K562 (cell line): ENCODE measurements around the gene TECPR2. TPM values are rescaled to one million over a fixed set of nuclear protein-coding genes. Genes with fewer than 3 reads are reported as not detected.

Experiments
- ATAC-seq: fragments of 200-7000 bp; cut with Tn5 transposase; 3 replicates; pipeline ENCODE4 v1.9.1; 2020; ENCODE audit warnings: moderate library complexity
- BruUV-seq: library from RNA; stranded (reverse); fragments of 400-500 nt; replicated peaks from 2 replicates; lab custom pipeline; 2021; lab: Mats Ljungman, UMichigan
- CTCF ChIA-PET: fragments of 300-600 bp; formaldehyde crosslinking; extraction: SDS; loops from one replicate; lab custom pipeline; 2021; ENCODE audit warnings: low intra/inter-chr PET ratio; lab: Yijun Ruan, JAX
- POLR2A ChIA-PET: fragments of 300-600, 350-650 bp; sonication (Branson Sonifier 250); formaldehyde crosslinking; extraction: SDS; loops from one replicate; lab custom pipeline; 2021; ENCODE audit warnings: antibody characterized with exemption, inconsistent platforms; lab: Yijun Ruan, JAX
- DNase-seq, 4 experiments: peaks; one replicate each; pipeline versions ENCODE4 v3.0.0 to v3.0.0-alpha.2; 2011 to 2018; ENCODE audit warnings: low spot score in 3 of 4, mixed read lengths in 3 of 4; ENCODE audit errors: extremely low read depth in 1 of 4
- FAIRE-seq: peaks from 2 replicates; lab custom pipeline; 2011; peaks lifted over from hg19 to GRCh38; lab: Jason Lieb, UNC
- H2AFZ ChIP-seq: 2 replicates; pipeline ENCODE4 v1.6.0; 2011; ENCODE audit warnings: low read depth, low read length, control low read depth, inconsistent platforms
- H3K27ac ChIP-seq: fragments of 200-600 bp; 3 replicates; pipeline ENCODE4 v1.8.0; 2011; ENCODE audit warnings: low read depth, mild to moderate bottlenecking, control low read depth, inconsistent platforms, low read length, moderate library complexity, mixed read lengths; ENCODE audit errors: extremely low read depth
- H3K27me3 ChIP-seq, 2 experiments: fragments of 300-600 bp in 1 of 2; 2 replicates in 1 of 2; 3 replicates in 1 of 2; pipeline versions ENCODE4 v1.6.0 to v1.8.0; 2011; ENCODE audit warnings: inconsistent platforms in 2 of 2, low read length in 2 of 2, mild to moderate bottlenecking in 1 of 2, mixed read lengths in 1 of 2, moderate library complexity in 1 of 2; ENCODE audit not compliant: control insufficient read depth in 2 of 2, insufficient read depth in 2 of 2
- H3K36me3 ChIP-seq: fragments of 300-600 bp; 3 replicates; pipeline ENCODE4 v1.8.0; 2011; ENCODE audit warnings: mild to moderate bottlenecking, low read length, inconsistent platforms; ENCODE audit not compliant: control insufficient read depth, insufficient read depth
- H3K4me1 ChIP-seq, 2 experiments: fragments of 200-600 bp in 1 of 2; replicated peaks in 1 of 2; 2 replicates in 1 of 2; 3 replicates in 1 of 2; pipeline versions ENCODE4 v1.5.1 to v1.8.0; 2011; ENCODE audit warnings: inconsistent platforms in 2 of 2, low read length in 2 of 2, mild to moderate bottlenecking in 1 of 2, mixed read lengths in 1 of 2, moderate library complexity in 1 of 2; ENCODE audit not compliant: control insufficient read depth in 2 of 2, insufficient read depth in 2 of 2
- H3K4me2 ChIP-seq: 2 replicates; pipeline ENCODE4 v1.6.1; 2011; ENCODE audit warnings: low read length, control low read depth, inconsistent platforms, mixed read lengths; ENCODE audit not compliant: insufficient read depth
- H3K4me3 ChIP-seq: fragments of 200-600 bp; sonication (generic), shearing (Covaris generic); 2 replicates; pipeline ENCODE4 v1.5.1; 2016; ENCODE audit warnings: control low read depth, inconsistent platforms
- H3K79me2 ChIP-seq: fragments of 200-600 bp; 3 replicates; pipeline ENCODE4 v1.8.0; 2011; ENCODE audit warnings: low read length, inconsistent platforms; ENCODE audit not compliant: control insufficient read depth, insufficient read depth
- H3K9ac ChIP-seq, 2 experiments: 2 replicates each; pipeline versions ENCODE4 v1.6.0 to v1.6.1; 2011; ENCODE audit warnings: low read depth in 2 of 2, low read length in 2 of 2, control low read depth in 1 of 2, inconsistent platforms in 1 of 2, mild to moderate bottlenecking in 1 of 2, mixed read lengths in 1 of 2; ENCODE audit not compliant: insufficient read depth in 1 of 2
- H3K9me1 ChIP-seq: one replicate; pipeline ENCODE4 v1.6.0; 2011; ENCODE audit warnings: inconsistent platforms, mild to moderate bottlenecking, low read length, moderate library complexity; ENCODE audit not compliant: control insufficient read depth, insufficient read depth
- H3K9me3 ChIP-seq: replicated peaks from 2 replicates; pipeline ENCODE4 v1.5.1; 2011; ENCODE audit warnings: low read depth, low read length, inconsistent platforms; ENCODE audit not compliant: control insufficient read depth, insufficient read depth
- H4K20me1 ChIP-seq: replicated peaks from 2 replicates; pipeline ENCODE4 v1.6.1; 2011; ENCODE audit warnings: low read length, inconsistent platforms, mixed read lengths; ENCODE audit not compliant: control insufficient read depth, insufficient read depth
- BRD4 ChIP-seq: fragments of 200-600 bp; sonication (generic); IDR thresholded peaks from 2 replicates; pipeline ENCODE4 v1.6.1; 2017; ENCODE audit warnings: inconsistent platforms
- CBFB ChIP-seq: sonication (generic); formaldehyde crosslinking; IDR thresholded peaks from 2 replicates; pipeline ENCODE4 v1.4.0; 2020; ENCODE audit warnings: mild to moderate bottlenecking, missing genetic modification reagents
- DEAF1 ChIP-seq: fragments of 450-650 bp; formaldehyde crosslinking; IDR thresholded peaks from 2 replicates; pipeline ENCODE4 v1.4.0; 2020; ENCODE audit warnings: mild to moderate bottlenecking, moderate library complexity
- HNRNPK ChIP-seq: fragments of 200-400 bp; formaldehyde crosslinking; IDR thresholded peaks from one replicate; pipeline ENCODE4 v1.6.1; 2018; ENCODE audit warnings: mild to moderate bottlenecking, low read depth, low read length; ENCODE audit not compliant: poor library complexity, severe bottlenecking
- IRF9 ChIP-seq: fragments of 450-650 bp; IDR thresholded peaks from 2 replicates; pipeline ENCODE4 v1.6.1; 2016; ENCODE audit warnings: missing biosample characterization, missing genetic modification characterization
- KDM2B ChIP-seq: fragments of 250-450 bp; sonication (Bioruptor Pico); IDR thresholded peaks from 2 replicates; pipeline ENCODE4 v1.8.0; 2021; ENCODE audit warnings: mild to moderate bottlenecking, moderate library complexity
- KHSRP ChIP-seq: fragments of 450-650 bp; IDR thresholded peaks from 2 replicates; pipeline ENCODE4 v1.6.1; 2017
- MYBL2 ChIP-seq, 2 experiments: fragments of 450-650 bp in 1 of 2; sonication (generic) in 1 of 2; formaldehyde crosslinking in 1 of 2; IDR thresholded peaks; 2 replicates each; pipeline versions ENCODE4 v1.6.1 to v1.8.1; 2017 to 2022; ENCODE audit warnings: borderline replicate concordance in 1 of 2, inconsistent platforms in 1 of 2, low read depth in 1 of 2, mild to moderate bottlenecking in 1 of 2, missing genetic modification reagents in 1 of 2, moderate library complexity in 1 of 2
- NCOA4 ChIP-seq: fragments of 450-650 bp; IDR thresholded peaks from 2 replicates; pipeline ENCODE4 v1.6.1; 2018; ENCODE audit warnings: mild to moderate bottlenecking; ENCODE audit not compliant: partially characterized antibody
- PATZ1 ChIP-seq: fragments of 250-450 bp; sonication (Bioruptor Pico); IDR thresholded peaks from 2 replicates; pipeline ENCODE4 v1.5.0; 2020; ENCODE audit warnings: mild to moderate bottlenecking, borderline replicate concordance
- PCBP1 ChIP-seq: fragments of 200-400 bp; formaldehyde crosslinking; IDR thresholded peaks from 2 replicates; pipeline ENCODE4 v1.6.1; 2018; ENCODE audit warnings: mild to moderate bottlenecking, low read depth, low read length; ENCODE audit not compliant: poor library complexity, severe bottlenecking
- RAD51 ChIP-seq: fragments of 450-650 bp; IDR thresholded peaks from 2 replicates; pipeline ENCODE4 v1.7.1; 2016; ENCODE audit warnings: low read depth, mild to moderate bottlenecking, borderline replicate concordance
- SMAD1 ChIP-seq: fragments of 150-350 bp; IDR thresholded peaks from 2 replicates; pipeline ENCODE4 v1.6.1; 2014; ENCODE audit warnings: low read length, low read depth; ENCODE audit not compliant: partially characterized antibody
- TRIM24 ChIP-seq, 2 experiments: fragments of 450-650 bp; IDR thresholded peaks; 2 replicates each; pipeline ENCODE4 v1.6.1; 2016
- WGBS: fragments of 100-300 bp; shearing (Covaris generic); methylation state at CpG from one replicate; pipeline ENCODE4 v1.1.6; 2016; ENCODE audit warnings: low coverage, mixed read lengths; ENCODE audit not compliant: insufficient coverage; ENCODE audit errors: missing lambda C conversion rate; 5-methylcytosine and 5-hydroxymethylcytosine counted together
- in situ Hi-C: fragments of 300-500 bp; cut with MboI; formaldehyde crosslinking; loops from 4 replicates; pipeline ENCODE4 v1.15.0; 2018; ENCODE audit warnings: inconsistent platforms, mixed read lengths
- intact Hi-C: fragments of 100-400 bp; cut with micrococcal nuclease; formaldehyde crosslinking; loops from 2 replicates; pipeline ENCODE4 v1.14.2; 2022
- polyA plus RNA-seq, 8 experiments: library from polyadenylated mRNA; depleted of rRNA in 4 of 8; stranded (reverse) in 5 of 8; unstranded in 3 of 8; fragments of >200 nt; fragmentation: Nextera tagmentation in 2 of 8; fragmentation: Illumina TruSeq in 1 of 8; extraction: Ambion mirVana in 2 of 8; extraction: Trizol in 1 of 8; gene quantifications; 2 replicates each; pipeline versions ENCODE4 v1.2.1 to v1.2.3, GENCODE V29; 2011 to 2014; ENCODE audit warnings: inconsistent platforms in 1 of 8, missing spikeins in 1 of 8
- total RNA-seq, 7 experiments: library from RNA; depleted of rRNA in 6 of 7; stranded (reverse); fragments of >200 nt in 6 of 7; fragmentation: Illumina TruSeq in 2 of 7; extraction: Trizol in 2 of 7; gene quantifications; 2 replicates each; pipeline versions ENCODE4 v1.2.1 to v1.2.3, GENCODE V29; 2011 to 2021; ENCODE audit warnings: low replicate concordance in 1 of 7
- TF ChIP-seq, protein P1 (sequence below): fragments of 450-650 bp; IDR thresholded peaks from 2 replicates; pipeline ENCODE4 v1.6.1; 2017; ENCODE audit warnings: antibody characterized with exemption

The TECPR2 gene
- total and polyA plus RNA-seq, 9 of the 15 experiments (the other 6 are each of a cell fraction or from before 2014, with no cell fraction given): 0.04 to 3.0 (median 0.83) TPM

GRCh38 chr14:102508410-102508773 lies 145.7 kb downstream of the TECPR2 start:
- H2AFZ ChIP-seq: peak overlapping the region; percentile 51; the same call in 1 of the 2 replicates
- peak overlapping the region; percentile 93 for H3K27ac ChIP-seq
- TF ChIP-seq KHSRP (no peak), PATZ1 (CRISPR knock-in tag) (no peak), HNRNPK (no peak), CBFB (CRISPR knock-in tag) (no peak), NCOA4 (no peak), MYBL2 (IDR thresholded peaks at IDR 0.05; ENCODE audit: low read depth) (no peak), MYBL2 (CRISPR knock-in tag; IDR thresholded peaks at IDR 0.05; ENCODE audit: borderline replicate concordance) (no peak), KDM2B (CRISPR knock-in tag) (no peak), TRIM24 (IDR thresholded peaks at IDR 0.05) (no peak), IRF9 (tag) (no peak), DEAF1 (CRISPR knock-in tag) (no peak), SMAD1 (no peak), BRD4 (no peak), RAD51 (no peak), PCBP1 (no peak)
- TF ChIP-seq, protein P1, sequence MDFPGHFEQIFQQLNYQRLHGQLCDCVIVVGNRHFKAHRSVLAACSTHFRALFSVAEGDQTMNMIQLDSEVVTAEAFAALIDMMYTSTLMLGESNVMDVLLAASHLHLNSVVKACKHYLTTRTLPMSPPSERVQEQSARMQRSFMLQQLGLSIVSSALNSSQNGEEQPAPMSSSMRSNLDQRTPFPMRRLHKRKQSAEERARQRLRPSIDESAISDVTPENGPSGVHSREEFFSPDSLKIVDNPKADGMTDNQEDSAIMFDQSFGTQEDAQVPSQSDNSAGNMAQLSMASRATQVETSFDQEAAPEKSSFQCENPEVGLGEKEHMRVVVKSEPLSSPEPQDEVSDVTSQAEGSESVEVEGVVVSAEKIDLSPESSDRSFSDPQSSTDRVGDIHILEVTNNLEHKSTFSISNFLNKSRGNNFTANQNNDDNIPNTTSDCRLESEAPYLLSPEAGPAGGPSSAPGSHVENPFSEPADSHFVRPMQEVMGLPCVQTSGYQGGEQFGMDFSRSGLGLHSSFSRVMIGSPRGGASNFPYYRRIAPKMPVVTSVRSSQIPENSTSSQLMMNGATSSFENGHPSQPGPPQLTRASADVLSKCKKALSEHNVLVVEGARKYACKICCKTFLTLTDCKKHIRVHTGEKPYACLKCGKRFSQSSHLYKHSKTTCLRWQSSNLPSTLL: no peak

More at GRCh38 chr14:102508410-102508773, 145.7 kb downstream of the TECPR2 start:
- Histone ChIP-seq H3K27me3 (no peaks in the 10 kb centered on the region), H3K9me1 (no peaks in the 10 kb centered on the region), H3K4me3 (peak overlapping the region; percentile 68), H3K9me3 (no peaks in the 10 kb centered on the region), H3K9ac (peak overlapping the region; percentile 90 to 94), H3K36me3 (peaks cover 20% of the 10 kb centered on the region; the same call in 2 of the 3 replicates), H3K4me2 (peak overlapping the region; percentile 89), H3K79me2 (peaks cover 15% of the 10 kb centered on the region; the same call in 2 of the 3 replicates), H4K20me1 (peaks cover 4% of the 10 kb centered on the region; the same call in 1 of the 2 replicates), H3K4me1 (peaks cover 22 to 81% of the 10 kb centered on the region in 2 experiments)
- intact Hi-C loops (loop anchor here (10.0 kb wide), 1 partner anchor 544 kb away; the partner anchor contains the start of gene DYNC1H1), in situ Hi-C loops (loop anchor here (25.0 kb wide), 1 partner anchor 404 kb away; the partner anchor contains the start of gene AMN)
- DNase-seq (peak; percentile 69 to 87 (median 77)), ATAC-seq (peak; percentile 78), FAIRE-seq (peak; percentile 96)
- WGBS: 0% methylated on average over 12 of the region's 14 CpGs
- POLR2A ChIA-PET: interaction anchor here (0.5 to 1.3 kb wide), 8 partner anchors 8 to 221 kb away, joined by 3 to 5 read pairs (median 3); no protein-coding TSS in a partner anchor
- BruUV-seq: no TSS peak
- CTCF ChIA-PET: no interaction called here
